Right lobe of liver (tissue), 4 donors: ENCODE results near the gene SCUBE1.

ENCODE experiments used
- POLR2A ChIP-seq: fragments of 450-650 bp; IDR thresholded peaks from one replicate; pipeline ENCODE4 v1.6.1; 2017; ENCODE audit warnings: antibody characterized with exemption, mild to moderate bottlenecking
- TF ChIP-seq, protein P1 (sequence below), 4 donors: fragments of 200-600 bp in 3 of 4; fragments of 450-650 bp in 1 of 4; IDR thresholded peaks; one replicate each; pipeline versions ENCODE4 v1.5.1 to v1.8.0; 2016 to 2022; ENCODE audit warnings: antibody characterized with exemption in 4 of 4, mild to moderate bottlenecking in 2 of 4
- donor health status: DM: no; HTN: no; CAD: no.
- donor health status: DM: no; HTN: no; CAD: no.
- donor health status: DM: no; HTN: yes; CAD: no.

DNA sequence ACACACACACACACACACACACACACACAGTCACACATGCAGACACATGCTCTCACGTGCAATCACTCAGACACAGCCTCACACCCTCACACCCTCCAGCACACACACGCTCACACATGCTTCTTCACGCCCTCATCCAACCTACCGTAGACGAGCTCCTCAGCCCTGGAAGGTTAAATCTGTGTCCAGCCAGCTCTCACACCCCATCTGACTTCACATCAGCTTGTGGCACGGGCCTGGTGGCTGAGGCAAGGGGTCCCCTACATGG lies 1.3 kb upstream of the SCUBE1 start:
- TF ChIP-seq, protein P1, sequence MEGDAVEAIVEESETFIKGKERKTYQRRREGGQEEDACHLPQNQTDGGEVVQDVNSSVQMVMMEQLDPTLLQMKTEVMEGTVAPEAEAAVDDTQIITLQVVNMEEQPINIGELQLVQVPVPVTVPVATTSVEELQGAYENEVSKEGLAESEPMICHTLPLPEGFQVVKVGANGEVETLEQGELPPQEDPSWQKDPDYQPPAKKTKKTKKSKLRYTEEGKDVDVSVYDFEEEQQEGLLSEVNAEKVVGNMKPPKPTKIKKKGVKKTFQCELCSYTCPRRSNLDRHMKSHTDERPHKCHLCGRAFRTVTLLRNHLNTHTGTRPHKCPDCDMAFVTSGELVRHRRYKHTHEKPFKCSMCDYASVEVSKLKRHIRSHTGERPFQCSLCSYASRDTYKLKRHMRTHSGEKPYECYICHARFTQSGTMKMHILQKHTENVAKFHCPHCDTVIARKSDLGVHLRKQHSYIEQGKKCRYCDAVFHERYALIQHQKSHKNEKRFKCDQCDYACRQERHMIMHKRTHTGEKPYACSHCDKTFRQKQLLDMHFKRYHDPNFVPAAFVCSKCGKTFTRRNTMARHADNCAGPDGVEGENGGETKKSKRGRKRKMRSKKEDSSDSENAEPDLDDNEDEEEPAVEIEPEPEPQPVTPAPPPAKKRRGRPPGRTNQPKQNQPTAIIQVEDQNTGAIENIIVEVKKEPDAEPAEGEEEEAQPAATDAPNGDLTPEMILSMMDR (IDR thresholded peaks at IDR 0.05): no peak
- no peak for TF ChIP-seq POLR2A
